ENCODE data around the gene AIM2.
A peak's percentile ranks its signal among the peaks of the same experiment; 100 is the strongest.
"Not testable (repeated sequence)": the region's sequence is repeated elsewhere in the genome, so short reads cannot be mapped to it uniquely, and the experiment has no call there.

Gene AIM2

DNA sequence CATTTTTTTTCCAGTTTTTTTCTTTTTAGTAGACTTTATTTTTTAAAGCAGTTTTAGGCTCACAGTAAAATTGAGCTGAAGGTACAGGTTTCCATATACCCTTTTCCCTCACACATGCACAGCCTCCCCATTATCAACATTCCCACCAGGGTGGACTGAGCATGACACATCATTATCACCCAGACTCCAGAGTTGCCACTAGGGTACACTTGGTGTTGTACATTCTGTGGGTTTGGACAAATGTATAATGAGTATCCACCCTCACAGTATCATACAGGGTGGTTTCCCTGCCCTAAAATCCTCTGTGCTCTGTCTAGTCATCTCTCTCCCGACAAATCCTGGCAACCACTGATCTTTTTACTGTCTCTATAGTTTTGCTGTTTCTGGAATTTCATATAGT is 3.0 kb upstream of the AIM2 start:
- no peak for DNase-seq

DNA sequence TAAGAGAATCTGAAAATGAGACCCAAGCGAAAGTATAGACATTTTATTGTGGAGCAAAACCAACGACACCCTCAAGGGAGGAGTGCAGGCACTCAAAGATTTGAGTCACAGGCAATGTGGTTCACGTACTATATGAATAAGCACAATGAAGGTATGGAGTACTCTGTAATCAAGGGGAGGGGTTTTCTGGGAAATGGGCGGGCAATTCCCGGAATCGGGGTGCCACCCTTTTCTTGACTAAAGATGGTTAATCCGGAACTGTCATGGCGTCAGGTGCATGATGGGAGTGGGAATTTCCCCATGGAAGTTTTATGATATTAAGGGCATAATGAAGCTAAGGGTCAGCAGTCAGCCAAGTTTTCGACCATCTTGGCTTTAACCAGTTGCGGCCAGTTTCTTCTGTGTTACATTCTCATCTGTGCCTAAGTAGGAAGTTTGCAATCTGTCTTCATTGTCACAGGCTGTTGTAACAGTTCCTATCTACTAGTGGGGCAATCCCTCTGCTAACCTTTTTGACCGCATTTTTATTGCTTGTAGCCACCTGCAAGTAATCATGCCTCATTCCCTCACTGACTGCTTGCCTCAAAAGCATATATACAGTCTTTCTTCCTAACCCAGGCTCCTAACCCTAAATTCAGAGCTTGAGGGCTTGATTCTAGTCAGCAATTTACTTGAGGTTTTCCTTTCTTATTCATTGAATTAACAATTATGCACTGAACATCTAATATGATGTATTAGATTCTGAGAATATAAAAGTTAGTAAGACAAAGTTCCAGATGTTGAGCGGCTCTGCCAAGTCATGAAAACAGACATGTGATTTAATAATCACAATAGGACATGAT is 775 bp upstream of the AIM2 start:
- no peak for DNase-seq

GRCh38 chr1:159071970-159072582 is 4.5 kb downstream of the AIM2 start:
- DNase-seq = peak; percentile 77

GRCh38 chr1:159068886-159069285 is 7.7 kb downstream of the AIM2 start:
- no peak for DNase-seq

- DNase-seq = no peak
Observed at GRCh38 chr1:159067699-159068621, 8.6 kb downstream of the AIM2 start.

- DNase-seq = no peak
Observed at GRCh38 chr1:159066108-159066507, 10.5 kb downstream of the AIM2 start.

GRCh38 chr1:159065106-159065505 is 11.5 kb downstream of the AIM2 start:
- DNase-seq = no peak

DNA sequence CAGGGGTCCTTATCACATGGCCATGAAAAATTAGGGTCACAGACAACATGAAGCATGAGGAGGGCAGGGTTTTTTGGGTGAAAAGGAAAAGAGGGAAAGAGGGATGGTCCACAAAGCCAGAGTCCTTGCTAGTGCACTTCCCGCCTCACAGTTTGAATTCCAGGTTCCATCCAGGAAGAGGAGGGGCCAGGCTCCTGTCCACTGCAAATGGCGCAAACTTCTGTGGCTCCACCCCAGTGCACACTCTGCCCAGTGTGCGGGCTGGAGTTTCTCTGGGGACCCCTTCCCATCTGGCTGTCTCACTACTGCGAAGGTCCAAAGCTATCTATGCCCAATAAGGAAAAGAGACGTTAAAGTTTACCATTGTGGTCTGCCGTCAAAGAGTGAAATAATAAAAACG is 17.8 kb downstream of the AIM2 start:
- no peak for DNase-seq

GRCh38 chr1:159056069-159056698 is 20.4 kb downstream of the AIM2 start:
- DNase-seq = no peak

- DNase-seq = peak; percentile 20
Observed at GRCh38 chr1:159055181-159055641, 21.4 kb downstream of the AIM2 start.

- no peak for DNase-seq
Observed at GRCh38 chr1:159054427-159054826, 22.1 kb downstream of the AIM2 start.

- DNase-seq = no peak
Observed at GRCh38 chr1:159051436-159051835, 25.1 kb downstream of the AIM2 start.

DNA sequence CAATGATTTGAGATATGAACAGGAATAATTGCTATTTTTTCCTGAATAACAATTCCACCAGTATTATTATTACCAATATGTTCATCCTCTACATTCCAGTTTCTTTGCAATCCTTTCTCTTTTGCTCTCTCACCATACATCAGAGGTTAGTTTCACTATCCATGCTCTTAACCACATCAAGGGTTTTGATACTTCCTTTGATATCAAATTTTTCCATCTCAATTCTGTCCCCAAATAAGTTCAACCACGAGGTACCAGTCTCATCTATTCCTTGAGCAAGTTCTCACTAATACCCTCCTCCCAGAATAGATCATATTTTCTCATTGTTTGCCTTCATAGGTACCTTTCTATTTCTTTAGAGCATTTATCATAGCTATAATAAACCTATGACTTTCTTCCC is 30.1 kb downstream of the AIM2 start:
- DNase-seq = not testable (repeated sequence)

DNA sequence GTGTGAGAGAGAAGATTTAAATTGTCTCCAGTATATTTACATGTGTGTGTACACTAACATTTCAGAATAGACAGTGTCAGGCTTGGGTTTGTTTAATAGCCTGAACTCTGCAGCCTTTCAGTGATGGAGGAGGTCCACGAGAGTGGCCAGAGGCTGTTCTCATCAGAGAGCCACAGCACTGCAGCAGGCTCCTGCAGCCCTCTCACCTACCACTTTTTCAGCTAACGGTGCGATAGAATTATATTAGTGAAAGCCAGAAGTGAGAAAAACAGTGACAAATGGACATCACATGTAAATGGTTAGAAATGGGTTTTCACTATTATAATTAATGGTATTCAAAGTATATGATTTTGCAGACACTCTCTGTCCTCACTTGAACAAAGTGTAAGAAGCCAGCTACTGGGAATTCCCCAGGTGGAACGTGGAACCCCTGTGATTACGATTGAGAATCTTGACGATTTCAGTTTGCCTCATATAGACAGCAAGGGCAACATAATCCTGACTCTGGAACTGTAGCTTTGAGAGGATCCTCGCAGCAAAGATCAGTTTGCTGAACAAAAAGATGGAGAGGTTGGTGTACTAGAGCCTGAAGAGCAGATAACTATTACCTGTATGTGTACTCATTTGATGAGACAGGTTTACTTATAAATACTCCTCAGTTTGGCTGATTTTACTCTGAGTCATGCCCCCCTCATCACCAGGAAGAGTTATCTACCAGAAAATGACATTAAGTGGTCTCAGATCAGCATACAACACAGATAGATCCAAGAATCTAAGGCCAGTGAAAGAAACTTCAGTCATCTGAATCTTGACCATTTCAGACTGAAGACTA is 35.5 kb downstream of the AIM2 start:
- DNase-seq = no peak

DNA sequence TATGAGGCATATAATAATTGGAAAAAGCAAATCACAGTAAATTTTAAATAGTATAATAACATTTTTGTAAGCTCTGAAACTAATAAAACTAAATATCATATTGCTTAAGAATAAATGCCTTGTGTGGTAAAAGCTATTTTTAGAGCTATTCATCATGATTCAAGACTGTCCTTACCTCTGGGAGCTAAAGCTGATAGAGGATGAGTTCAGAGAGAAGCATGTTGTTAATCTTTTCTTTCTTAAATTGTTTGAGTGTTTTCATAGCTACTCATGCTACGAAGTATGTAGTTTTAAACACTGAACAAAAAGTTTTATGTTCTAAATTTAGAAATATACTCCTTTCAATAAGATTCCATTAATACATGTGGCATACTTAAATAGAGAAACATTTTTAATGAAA is 36.4 kb downstream of the AIM2 start:
- DNase-seq = no peak

GRCh38 chr1:159030877-159031447 is 45.6 kb downstream of the AIM2 start:
- DNase-seq = no peak

- DNase-seq = no peak
Observed at GRCh38 chr1:159030311-159030710, 46.3 kb downstream of the AIM2 start.

DNA sequence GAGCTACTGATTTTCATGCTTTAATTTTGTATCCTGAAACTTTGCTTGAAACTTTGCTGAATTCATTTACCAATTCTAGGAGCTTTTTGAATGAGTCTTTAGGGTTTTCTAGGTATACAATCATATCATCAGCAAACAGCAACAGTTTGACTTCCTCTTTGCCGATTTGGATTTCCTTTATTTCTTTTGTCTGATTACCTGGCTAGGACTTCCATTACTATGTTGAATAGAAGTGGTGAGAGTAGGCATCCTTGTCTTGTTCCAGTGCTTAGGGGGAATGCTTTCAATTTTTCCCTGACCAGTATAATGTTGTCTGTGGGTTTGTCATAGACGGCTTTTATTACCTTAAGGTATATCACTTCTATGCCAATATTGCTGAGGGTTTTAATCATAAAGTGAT is 49.7 kb downstream of the AIM2 start:
- not testable (repeated sequence) for DNase-seq

DNA sequence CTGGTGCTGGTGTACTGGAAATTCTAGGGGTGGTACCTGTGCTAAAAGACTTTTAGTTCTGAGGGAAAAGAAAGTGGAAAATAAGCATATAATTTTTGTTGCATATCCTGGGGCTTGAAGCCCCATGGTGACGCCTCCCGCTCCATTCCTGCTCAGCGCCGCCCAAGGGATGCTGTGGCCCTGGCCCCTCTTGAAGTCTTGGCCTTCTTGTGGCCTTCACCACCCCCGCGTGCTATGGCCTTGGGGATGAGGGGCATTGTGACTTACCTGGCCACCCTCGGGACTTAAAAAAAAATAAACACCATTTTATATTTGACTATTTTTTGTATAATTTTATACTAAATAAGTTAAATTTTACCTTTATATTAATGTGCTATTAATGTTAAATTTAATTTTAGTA is 51.5 kb downstream of the AIM2 start:
- no peak for DNase-seq

- DNase-seq = no peak
Observed at GRCh38 chr1:159023723-159024122, 52.8 kb downstream of the AIM2 start.

GRCh38 chr1:159015440-159015909 is 61.1 kb downstream of the AIM2 start:
- DNase-seq = no peak
